Measurements from ENCODE around the gene FGF7. TPM values are rescaled to one million over a fixed set of nuclear protein-coding genes. Genes with fewer than 3 reads are reported as not detected.
"Not testable (repeated sequence)": the region's sequence is repeated elsewhere in the genome, so short reads cannot be mapped to it uniquely, and the experiment has no call there.

Gene FGF7
- total RNA-seq, 1 donor from 2014 or later = not detected

- Mint-ChIP-seq H3K36me3 (ENCODE audit: insufficient read depth) (no peaks in the 10 kb centered on the region), H3K27me3 (no peaks in the 10 kb centered on the region), H3K4me1 (ENCODE audit: low read depth) (peaks cover 21% of the 10 kb centered on the region), H3K9me3 (ENCODE audit: low read depth) (peaks cover 2% of the 10 kb centered on the region), H3K27ac (no peak overlapping the region), H3K4me3 (ENCODE audit: low read depth) (no peak overlapping the region)
- TF ChIP-seq CTCF (IDR thresholded peaks at IDR 0.05; ENCODE audit: unreplicated experiment) = no peak
- DNase-seq (ENCODE audit: low spot score, unreplicated experiment) = no peak
Observed at GRCh38 chr15:49471733-49472132, 48.7 kb downstream of the FGF7 start.

- H3K36me3 Mint-ChIP-seq (ENCODE audit: insufficient read depth) = no peaks in the 10 kb centered on the region
Observed at GRCh38 chr15:49472338-49472737, 49.3 kb downstream of the FGF7 start.

GRCh38 chr15:49473031-49473430 is 50.0 kb downstream of the FGF7 start:
- peaks cover 2% of the 10 kb centered on the region for H3K9me3 Mint-ChIP-seq (ENCODE audit: low read depth)
- H3K36me3 Mint-ChIP-seq (ENCODE audit: insufficient read depth) = no peaks in the 10 kb centered on the region
- no peak overlapping the region for H3K4me3 Mint-ChIP-seq (ENCODE audit: low read depth)

More at GRCh38 chr15:49472338-49472737, 49.3 kb downstream of the FGF7 start:
- H3K4me3 Mint-ChIP-seq (ENCODE audit: low read depth) = no peak overlapping the region
- no peak for TF ChIP-seq CTCF (IDR thresholded peaks at IDR 0.05; ENCODE audit: unreplicated experiment)
- H3K9me3 Mint-ChIP-seq (ENCODE audit: low read depth) = peaks cover 2% of the 10 kb centered on the region
- peaks cover 17% of the 10 kb centered on the region for H3K4me1 Mint-ChIP-seq (ENCODE audit: low read depth)
- H3K27me3 Mint-ChIP-seq = no peaks in the 10 kb centered on the region
- H3K27ac Mint-ChIP-seq = peak overlapping the region; percentile 43
- DNase-seq (ENCODE audit: low spot score, unreplicated experiment) = no peak

GRCh38 chr15:49478021-49478420 is 55.0 kb downstream of the FGF7 start:
- not testable (repeated sequence) for H3K9me3 Mint-ChIP-seq (ENCODE audit: low read depth); H3K27me3 Mint-ChIP-seq; DNase-seq (ENCODE audit: low spot score, unreplicated experiment); H3K4me1 Mint-ChIP-seq (ENCODE audit: low read depth); H3K36me3 Mint-ChIP-seq (ENCODE audit: insufficient read depth); H3K4me3 Mint-ChIP-seq (ENCODE audit: low read depth); H3K27ac Mint-ChIP-seq

More at GRCh38 chr15:49473031-49473430, 50.0 kb downstream of the FGF7 start:
- Mint-ChIP-seq H3K27me3 (no peaks in the 10 kb centered on the region), H3K4me1 (ENCODE audit: low read depth) (peaks cover 14% of the 10 kb centered on the region), H3K27ac (no peak overlapping the region)
- TF ChIP-seq CTCF (IDR thresholded peaks at IDR 0.05; ENCODE audit: unreplicated experiment) = no peak
- DNase-seq (ENCODE audit: low spot score, unreplicated experiment) = no peak

GRCh38 chr15:49478982-49479381 is 55.9 kb downstream of the FGF7 start:
- not testable (repeated sequence) for H3K27ac Mint-ChIP-seq; H3K9me3 Mint-ChIP-seq (ENCODE audit: low read depth); H3K27me3 Mint-ChIP-seq; H3K4me3 Mint-ChIP-seq (ENCODE audit: low read depth); DNase-seq (ENCODE audit: low spot score, unreplicated experiment); H3K4me1 Mint-ChIP-seq (ENCODE audit: low read depth); H3K36me3 Mint-ChIP-seq (ENCODE audit: insufficient read depth)

GRCh38 chr15:49485401-49485800 is 62.4 kb downstream of the FGF7 start:
- not testable (repeated sequence) for DNase-seq (ENCODE audit: low spot score, unreplicated experiment); H3K27ac Mint-ChIP-seq; H3K27me3 Mint-ChIP-seq; H3K9me3 Mint-ChIP-seq (ENCODE audit: low read depth); H3K36me3 Mint-ChIP-seq (ENCODE audit: insufficient read depth); H3K4me3 Mint-ChIP-seq (ENCODE audit: low read depth); H3K4me1 Mint-ChIP-seq (ENCODE audit: low read depth)

GRCh38 chr15:49490966-49491365 is 67.9 kb downstream of the FGF7 start:
- Mint-ChIP-seq H3K9me3 (ENCODE audit: low read depth) (no peaks in the 10 kb centered on the region), H3K27ac (no peak overlapping the region), H3K27me3 (no peaks in the 10 kb centered on the region), H3K4me1 (ENCODE audit: low read depth) (no peaks in the 10 kb centered on the region), H3K36me3 (ENCODE audit: insufficient read depth) (no peaks in the 10 kb centered on the region), H3K4me3 (ENCODE audit: low read depth) (no peak overlapping the region)
- DNase-seq (ENCODE audit: low spot score, unreplicated experiment) = no peak
- no peak for TF ChIP-seq CTCF (IDR thresholded peaks at IDR 0.05; ENCODE audit: unreplicated experiment)
